Uterus (tissue), 2 donors: Measurements from ENCODE around the gene SKIDA1.

Source experiments
- CTCF ChIP-seq, 4 experiments: fragments of 200-600 bp in 2 of 4; fragments of 450-650 bp in 2 of 4; sonication (generic) in 2 of 4; IDR thresholded peaks; one replicate each; pipeline ENCODE4 v1.5.1; 2016 to 2019; ENCODE audit warnings: antibody characterized with exemption in 4 of 4, mild to moderate bottlenecking in 2 of 4, moderate library complexity in 1 of 4
- POLR2A ChIP-seq, 2 donors: fragments of 450-650 bp; IDR thresholded peaks; one replicate each; pipeline ENCODE4 v1.6.1; 2016; ENCODE audit warnings: antibody characterized with exemption in 2 of 2, mild to moderate bottlenecking in 1 of 2, moderate library complexity in 1 of 2

DNA sequence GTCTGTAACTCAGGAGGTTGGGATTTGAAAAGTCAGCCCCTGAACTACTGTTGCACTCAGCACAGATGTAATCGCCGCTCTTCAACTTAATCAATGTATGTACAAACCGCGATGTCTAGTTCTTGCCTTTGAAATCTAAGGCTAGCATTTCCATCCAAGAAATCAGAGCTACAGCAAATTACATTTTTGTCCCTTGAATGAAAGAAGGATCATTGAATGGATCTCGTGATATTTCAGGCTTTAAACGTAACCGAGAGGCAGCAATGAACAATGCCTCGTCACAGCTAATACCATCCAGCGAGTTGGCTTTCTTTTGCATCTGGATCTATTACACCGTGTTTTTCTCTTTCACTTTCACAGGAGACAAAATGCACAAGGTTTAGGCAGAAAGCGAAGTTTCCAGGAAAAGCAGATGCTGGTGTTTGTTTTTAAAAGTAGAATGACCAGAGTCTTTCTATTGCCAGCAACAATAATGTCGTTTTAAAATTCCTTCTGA is 5.5 kb downstream of the SKIDA1 start:
- TF ChIP-seq CTCF (IDR thresholded peaks at IDR 0.05) (no peak), POLR2A (IDR thresholded peaks at IDR 0.05) (no peak)
